Measurements from ENCODE around the gene TMED8. TPM values are rescaled to one million over a fixed set of nuclear protein-coding genes. Genes with fewer than 3 reads are reported as not detected.

TMED8 gene
- total and polyA plus RNA-seq, 2 donors (not counting 1 experiment from before 2014, with no cell fraction given) = 13.1 to 43.8 TPM

- no peak overlapping the region for H3K4me2 ChIP-seq (replicated peaks; ENCODE audit: low read depth, low read length, poor library complexity, severe bottlenecking)
- no peak overlapping the region for H3K9ac ChIP-seq (ENCODE audit: low read length)
- TF ChIP-seq CTCF (IDR thresholded peaks at IDR 0.05) (no peak), EZH2 (IDR thresholded peaks at IDR 0.05; ENCODE audit: borderline replicate concordance, insufficient read depth, low read depth, low read length, poor library complexity, severe bottlenecking) (no peak)
- H3K9me3 Mint-ChIP-seq (ENCODE audit: insufficient read depth) = no peaks in the 10 kb centered on the region
- DNase-seq = no peak
- H2AFZ ChIP-seq (ENCODE audit: insufficient read depth, low read depth, low read length, poor library complexity, severe bottlenecking) = peak overlapping the region; percentile 14
- WGBS (ENCODE audit: insufficient coverage) = 47% methylated on average over 3 of the region's 6 CpGs
- intact Hi-C loops (cut with micrococcal nuclease) = no loop called here
- no peaks in the 10 kb centered on the region for H3K9me3 ChIP-seq (ENCODE audit: control extremely low read depth in 1 of 3, control insufficient read depth in 2 of 3, insufficient read depth in 1 of 3, low read length in 2 of 3)
- H3K27me3 ChIP-seq (replicated peaks in 1 of 4; ENCODE audit: control extremely low read depth in 1 of 4, control insufficient read depth in 3 of 4, insufficient read depth in 4 of 4, low read length in 3 of 4) = no peaks in the 10 kb centered on the region
- H3K27ac ChIP-seq (ENCODE audit: low read length in 2 of 2) = no peak overlapping the region
- H3K4me1 Mint-ChIP-seq = peaks cover 11% of the 10 kb centered on the region
- H3K27ac Mint-ChIP-seq = no peak overlapping the region
- H3K27me3 Mint-ChIP-seq = no peaks in the 10 kb centered on the region
- CTCF ChIA-PET = interaction anchor here (1.2 to 3.4 kb wide), 2 partner anchors 91 to 102 kb away, joined by 3 to 11 read pairs; no protein-coding TSS in a partner anchor
- no peaks in the 10 kb centered on the region for H3K79me2 ChIP-seq (ENCODE audit: control insufficient read depth, insufficient read depth, low read length)
- H4K20me1 ChIP-seq (ENCODE audit: control insufficient read depth, insufficient read depth, low read length, poor library complexity, severe bottlenecking) = no peaks in the 10 kb centered on the region
- ATAC-seq (ENCODE audit: low read depth) = no peak
- H3K4me3 Mint-ChIP-seq = no peak overlapping the region
- H3K4me3 ChIP-seq (ENCODE audit: control extremely low read depth in 1 of 5, extremely low read depth in 1 of 5, insufficient read depth in 1 of 5, low read depth in 2 of 5, low read length in 4 of 5) = no peak overlapping the region
- H3K4me1 ChIP-seq (ENCODE audit: control insufficient read depth in 2 of 2, insufficient read depth in 2 of 2, low read length in 2 of 2) = peaks cover 3 to 5% of the 10 kb centered on the region in 2 donors
- POLR2A ChIA-PET = no interaction called here
- H3K36me3 ChIP-seq (replicated peaks in 1 of 2; ENCODE audit: control extremely low read depth in 1 of 2, control insufficient read depth in 1 of 2, extremely low read depth in 1 of 2, insufficient read depth in 2 of 2, low read length in 1 of 2) = no peaks in the 10 kb centered on the region
These were observed 29.8 kb upstream of the TMED8 start for GRCh38 chr14:77406718-77407117.

- Histone ChIP-seq H3K27me3 (replicated peaks in 1 of 4; ENCODE audit: control extremely low read depth in 1 of 4, control insufficient read depth in 3 of 4, insufficient read depth in 4 of 4, low read length in 3 of 4) (no peaks in the 10 kb centered on the region), H3K27ac (ENCODE audit: low read length in 2 of 2) (no peak overlapping the region), H2AFZ (ENCODE audit: insufficient read depth, low read depth, low read length, poor library complexity, severe bottlenecking) (no peak overlapping the region), H3K79me2 (ENCODE audit: control insufficient read depth, insufficient read depth, low read length) (no peaks in the 10 kb centered on the region), H3K9me3 (ENCODE audit: control extremely low read depth in 1 of 3, control insufficient read depth in 2 of 3, insufficient read depth in 1 of 3, low read length in 2 of 3) (no peaks in the 10 kb centered on the region), H3K36me3 (replicated peaks in 1 of 2; ENCODE audit: control extremely low read depth in 1 of 2, control insufficient read depth in 1 of 2, extremely low read depth in 1 of 2, insufficient read depth in 2 of 2, low read length in 1 of 2) (no peaks in the 10 kb centered on the region), H4K20me1 (ENCODE audit: control insufficient read depth, insufficient read depth, low read length, poor library complexity, severe bottlenecking) (no peaks in the 10 kb centered on the region), H3K4me2 (replicated peaks; ENCODE audit: low read depth, low read length, poor library complexity, severe bottlenecking) (no peak overlapping the region), H3K9ac (ENCODE audit: low read length) (no peak overlapping the region), H3K4me3 (ENCODE audit: control extremely low read depth in 1 of 5, extremely low read depth in 1 of 5, insufficient read depth in 1 of 5, low read depth in 2 of 5, low read length in 4 of 5) (no peak overlapping the region), H3K4me1 (ENCODE audit: control insufficient read depth in 2 of 2, insufficient read depth in 2 of 2, low read length in 2 of 2) (peaks cover 5 to 7% of the 10 kb centered on the region in 2 donors)
- 67% methylated on average over 1 of the region's 3 CpGs for WGBS (ENCODE audit: insufficient coverage)
- H3K4me3 Mint-ChIP-seq = no peak overlapping the region
- H3K4me1 Mint-ChIP-seq = peaks cover 12% of the 10 kb centered on the region
- H3K9me3 Mint-ChIP-seq (ENCODE audit: insufficient read depth) = no peaks in the 10 kb centered on the region
- TF ChIP-seq CTCF (IDR thresholded peaks at IDR 0.05) (no peak), EZH2 (IDR thresholded peaks at IDR 0.05; ENCODE audit: borderline replicate concordance, insufficient read depth, low read depth, low read length, poor library complexity, severe bottlenecking) (no peak)
- no peak overlapping the region for H3K27ac Mint-ChIP-seq
- DNase-seq = no peak
- CTCF ChIA-PET = interaction anchor here (3.4 kb wide), 1 partner anchor 90 kb away, joined by 11 read pairs; no protein-coding TSS in a partner anchor
- ATAC-seq (ENCODE audit: low read depth) = no peak
- POLR2A ChIA-PET = no interaction called here
- H3K27me3 Mint-ChIP-seq = no peaks in the 10 kb centered on the region
- intact Hi-C loops (cut with micrococcal nuclease) = no loop called here
These were observed 29.2 kb upstream of the TMED8 start for GRCh38 chr14:77406086-77406485.

Data from B cell (primary cell).